ENCODE results near the gene HSH2D. TPM values are rescaled to one million over a fixed set of nuclear protein-coding genes. Genes with fewer than 3 reads are reported as not detected.

The HSH2D gene
- total and polyA plus RNA-seq, 2 of the 13 experiments (the other 11 are each of a cell fraction or from before 2014, with no cell fraction given) = 0.69 to 3.2 TPM

- TF ChIP-seq ZNF407 (CRISPR knock-in tag; IDR thresholded peaks at IDR 0.05; ENCODE audit: not compliant biosample characterization) (no peak), ZNF703 (CRISPR knock-in tag; IDR thresholded peaks at IDR 0.05; ENCODE audit: borderline replicate concordance) (no peak), REL (CRISPR knock-in tag; conservative IDR thresholded peaks at IDR 0.05) (no peak), KLF6 (CRISPR knock-in tag; IDR thresholded peaks at IDR 0.05) (no peak), THYN1 (CRISPR knock-in tag; IDR thresholded peaks at IDR 0.05; ENCODE audit: borderline replicate concordance, low read depth) (no peak), CEBPZ (IDR thresholded peaks at IDR 0.05; ENCODE audit: low read length) (no peak), ZNF256 (CRISPR knock-in tag; conservative IDR thresholded peaks at IDR 0.05) (no peak), FOXP4 (CRISPR knock-in tag; IDR thresholded peaks at IDR 0.05) (peak; percentile 54), PATZ1 (CRISPR knock-in tag; IDR thresholded peaks at IDR 0.05) (peak; percentile 85), ZNF383 (CRISPR knock-in tag; IDR thresholded peaks at IDR 0.05; ENCODE audit: borderline replicate concordance) (no peak)
Measured at GRCh38 chr19:16200038-16201010, 56.8 kb downstream of the HSH2D start (continued).
